Fibroblast of villous mesenchyme (primary cell): ENCODE results near the gene COLEC11. TPM values are rescaled to one million over a fixed set of nuclear protein-coding genes. Genes with fewer than 3 reads are reported as not detected.

Source experiments
- DNase-seq: peaks from one replicate; pipeline ENCODE4 v3.0.0-alpha.2; 2010; ENCODE audit warnings: low read depth
- H3K4me3 ChIP-seq: 2 replicates; pipeline ENCODE4 v1.5.1; 2011; ENCODE audit warnings: low read depth, mild to moderate bottlenecking, low read length
- CTCF ChIP-seq: IDR thresholded peaks from 2 replicates; pipeline ENCODE4 v1.5.1; 2012; ENCODE audit warnings: low read depth, mild to moderate bottlenecking, low read length; ENCODE audit not compliant: insufficient read depth
- total RNA-seq: library from RNA; depleted of rRNA; stranded (reverse); fragments of >200 nt; gene quantifications from 2 replicates; pipeline ENCODE4 v1.2.3, GENCODE V29; 2012

COLEC11 gene
- total RNA-seq, 1 donor: 0.43 TPM

DNA sequence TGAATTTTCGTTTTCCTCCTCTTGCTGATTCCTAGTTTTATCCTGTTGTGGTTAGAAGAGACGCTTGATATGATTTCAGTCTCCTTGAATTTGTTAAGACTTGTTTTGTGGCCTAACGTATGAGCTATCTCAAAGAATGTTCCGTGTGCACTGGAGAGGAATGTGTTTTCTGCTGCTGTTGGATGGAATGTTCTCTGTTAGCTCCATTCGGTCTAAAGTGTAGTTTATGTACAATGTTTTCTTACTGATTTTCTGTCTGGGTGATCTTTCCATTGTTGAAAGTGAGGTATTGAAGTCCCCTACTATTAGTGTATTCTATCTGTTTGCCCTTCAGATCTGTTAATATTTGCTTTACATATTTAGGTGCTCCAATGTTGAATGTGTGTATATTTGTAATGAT is 25.9 kb downstream of the COLEC11 start:
- TF ChIP-seq CTCF: no peak
- DNase-seq: peak; percentile 68
- H3K4me3 ChIP-seq: no peak overlapping the region

GRCh38 chr2:3622967-3623366 is 28.1 kb downstream of the COLEC11 start:
- no peak overlapping the region for H3K4me3 ChIP-seq

GRCh38 chr2:3624059-3624794 is 29.3 kb downstream of the COLEC11 start:
- H3K4me3 ChIP-seq: no peak overlapping the region
- TF ChIP-seq CTCF: no peak
- peak; percentile 30 for DNase-seq

More at GRCh38 chr2:3622967-3623366, 28.1 kb downstream of the COLEC11 start:
- DNase-seq: no peak
- no peak for TF ChIP-seq CTCF

DNA sequence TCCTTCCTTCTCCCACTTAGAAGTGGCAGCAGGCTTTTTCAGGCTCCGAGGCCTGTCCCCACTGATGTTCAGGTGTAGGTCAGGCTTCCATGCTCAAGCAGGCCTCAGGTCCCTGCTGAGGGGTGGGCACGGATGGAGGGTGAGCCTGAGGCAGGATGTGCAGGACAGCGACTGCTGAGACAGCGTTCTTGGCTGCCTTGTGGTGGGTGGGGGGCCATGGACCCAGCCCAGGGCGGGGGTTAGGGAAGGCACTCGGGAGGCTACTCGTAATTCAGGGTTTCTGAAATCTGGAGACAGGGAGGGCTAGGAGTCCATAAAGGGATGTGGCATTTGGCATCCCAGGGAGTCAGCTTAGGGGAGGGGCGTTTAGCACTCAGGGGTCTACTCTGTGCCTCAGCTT is 30.3 kb downstream of the COLEC11 start:
- TF ChIP-seq CTCF: no peak
- H3K4me3 ChIP-seq: no peak overlapping the region
- DNase-seq: no peak

- H3K4me3 ChIP-seq: no peak overlapping the region
- no peak for TF ChIP-seq CTCF
- peak; percentile 93 for DNase-seq
Observed at GRCh38 chr2:3626118-3626811, 31.4 kb downstream of the COLEC11 start.

DNA sequence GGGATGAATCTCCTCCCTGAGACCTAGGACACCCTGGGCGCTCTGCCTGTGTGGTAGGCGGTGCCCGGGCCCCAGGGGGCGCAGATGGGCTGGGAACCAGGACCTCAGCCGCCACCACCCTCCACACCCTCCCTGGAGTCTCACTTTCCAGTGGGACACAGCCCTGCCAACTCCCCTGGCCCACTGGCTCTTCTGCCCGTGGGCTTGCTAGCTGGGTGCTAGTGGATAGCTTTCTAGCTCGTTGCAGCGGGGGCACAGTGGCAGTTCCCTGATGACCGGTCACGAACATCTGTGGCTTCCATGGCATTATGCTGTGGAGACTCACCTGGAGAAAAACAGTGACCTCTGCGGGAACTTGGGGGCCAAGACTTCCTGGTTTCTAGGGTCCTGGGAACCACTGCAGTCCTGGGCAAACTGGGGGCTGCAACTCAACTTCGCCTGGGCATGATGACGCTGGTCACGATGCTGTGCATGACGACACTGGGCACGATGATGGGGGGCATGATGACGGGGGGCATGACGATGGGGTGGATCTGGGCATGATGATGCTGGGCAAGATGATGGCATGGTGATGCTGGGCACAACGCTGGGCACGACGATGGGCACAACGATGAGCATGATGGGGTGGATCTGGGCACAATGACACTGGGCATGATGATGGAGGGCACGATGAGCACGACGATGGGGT is 32.0 kb downstream of the COLEC11 start:
- no peak for DNase-seq
- H3K4me3 ChIP-seq: no peak overlapping the region
- TF ChIP-seq CTCF: peak; percentile 24
